Measurements from ENCODE around the gene ZBTB38.

DNA sequence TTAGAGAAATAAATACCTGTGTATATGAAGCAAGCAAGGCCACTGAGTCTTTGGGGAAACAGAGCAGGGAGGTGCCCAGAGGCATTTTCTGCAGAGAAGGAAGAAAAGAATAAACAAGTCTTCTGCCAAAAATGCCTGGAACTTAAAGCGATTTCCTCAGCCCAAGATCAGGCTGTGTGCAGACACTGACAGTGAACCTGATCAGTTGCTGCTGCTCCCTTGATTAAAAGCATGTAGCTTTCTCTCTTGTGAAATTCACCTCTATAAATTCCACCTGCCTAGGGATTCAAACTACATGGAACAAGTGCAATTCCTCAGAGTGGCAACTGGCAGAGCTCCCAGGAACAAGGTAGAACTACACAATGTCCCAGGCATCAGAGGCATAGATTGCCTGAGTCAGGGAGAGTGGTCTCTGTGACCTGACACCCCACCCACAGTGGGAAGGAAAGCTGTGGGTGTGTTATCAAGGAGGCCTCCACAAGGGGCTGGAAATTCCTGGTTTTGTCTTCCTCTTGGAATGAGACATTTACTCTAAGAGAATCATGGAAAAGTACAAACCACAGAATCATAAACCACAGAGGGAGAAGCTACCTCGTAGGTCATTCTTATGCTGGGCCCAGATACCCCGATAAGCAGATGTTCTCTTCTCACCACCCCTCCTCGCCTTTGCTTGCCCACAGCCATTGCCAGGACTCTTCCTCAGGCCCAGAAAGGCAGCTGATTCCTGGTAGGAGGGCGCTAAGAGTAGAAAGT lies 1.8 kb upstream of the ZBTB38 start:
- TF ChIP-seq, protein P1, sequence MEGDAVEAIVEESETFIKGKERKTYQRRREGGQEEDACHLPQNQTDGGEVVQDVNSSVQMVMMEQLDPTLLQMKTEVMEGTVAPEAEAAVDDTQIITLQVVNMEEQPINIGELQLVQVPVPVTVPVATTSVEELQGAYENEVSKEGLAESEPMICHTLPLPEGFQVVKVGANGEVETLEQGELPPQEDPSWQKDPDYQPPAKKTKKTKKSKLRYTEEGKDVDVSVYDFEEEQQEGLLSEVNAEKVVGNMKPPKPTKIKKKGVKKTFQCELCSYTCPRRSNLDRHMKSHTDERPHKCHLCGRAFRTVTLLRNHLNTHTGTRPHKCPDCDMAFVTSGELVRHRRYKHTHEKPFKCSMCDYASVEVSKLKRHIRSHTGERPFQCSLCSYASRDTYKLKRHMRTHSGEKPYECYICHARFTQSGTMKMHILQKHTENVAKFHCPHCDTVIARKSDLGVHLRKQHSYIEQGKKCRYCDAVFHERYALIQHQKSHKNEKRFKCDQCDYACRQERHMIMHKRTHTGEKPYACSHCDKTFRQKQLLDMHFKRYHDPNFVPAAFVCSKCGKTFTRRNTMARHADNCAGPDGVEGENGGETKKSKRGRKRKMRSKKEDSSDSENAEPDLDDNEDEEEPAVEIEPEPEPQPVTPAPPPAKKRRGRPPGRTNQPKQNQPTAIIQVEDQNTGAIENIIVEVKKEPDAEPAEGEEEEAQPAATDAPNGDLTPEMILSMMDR (IDR thresholded peaks at IDR 0.05): no peak
- TF ChIP-seq EZH2 (IDR thresholded peaks at IDR 0.05; ENCODE audit: borderline replicate concordance, insufficient read depth, low read depth, low read length, poor library complexity, severe bottlenecking): no peak

Data from B cell (primary cell).